Left lung (tissue), 10 donors: ENCODE measurements around the gene HEXA. TPM values are rescaled to one million over a fixed set of nuclear protein-coding genes. Genes with fewer than 3 reads are reported as not detected.

Source experiments
- ATAC-seq: fragments of 200-7000 bp; cut with Tn5 transposase; one replicate; pipeline ENCODE4 v1.9.1; 2020; ENCODE audit warnings: moderate library complexity
- DNase-seq, 4 donors: peaks; one replicate each; pipeline ENCODE4 v3.0.0-alpha.2; 2013 to 2020
- H3K27ac ChIP-seq, 2 donors: fragments of 200-600 bp; sonication (generic) in 1 of 2; one replicate each; pipeline versions ENCODE4 v1.5.0 to v1.8.0; 2020 to 2021
- H3K27me3 ChIP-seq, 2 donors: fragments of 200-600 bp; sonication (generic) in 1 of 2; one replicate each; pipeline versions ENCODE4 v1.5.0 to v1.8.0; 2020 to 2021
- H3K36me3 ChIP-seq, 2 donors: fragments of 200-600 bp; sonication (generic) in 1 of 2; one replicate each; pipeline versions ENCODE4 v1.5.0 to v1.8.0; 2020 to 2021
- H3K4me1 ChIP-seq, 2 donors: fragments of 200-600 bp; one replicate each; pipeline ENCODE4 v1.8.0; 2021
- H3K4me3 ChIP-seq, 2 donors: fragments of 200-600 bp; sonication (generic) in 1 of 2; one replicate each; pipeline versions ENCODE4 v1.5.0 to v1.8.0; 2020 to 2021; ENCODE audit warnings: mild to moderate bottlenecking in 1 of 2
- H3K9me3 ChIP-seq, 2 donors: fragments of 200-600 bp; sonication (generic) in 1 of 2; one replicate each; pipeline versions ENCODE4 v1.5.0 to v1.8.0; 2020 to 2021
- CTCF ChIP-seq, 2 donors: fragments of 200-600 bp; sonication (generic) in 1 of 2; IDR thresholded peaks; one replicate each; pipeline versions ENCODE4 v1.5.0 to v1.8.0; 2021; ENCODE audit warnings: antibody characterized with exemption in 2 of 2
- intact Hi-C, 2 donors: fragments of 100-400 bp; cut with DNase I; formaldehyde crosslinking; loops; one replicate each; pipeline versions ENCODE4 v1.11.2 to v1.14.2; 2022
- polyA plus RNA-seq, 6 donors: library from polyadenylated mRNA; unstranded; fragments of 120-200 nt; gene quantifications; one replicate each; pipeline ENCODE4 v1.2.1, GENCODE V29; 2013; ENCODE audit not compliant: insufficient read length in 6 of 6
- total RNA-seq, 2 donors: library from RNA; stranded (reverse); fragmentation: NEBNext Ultra II Directional; extraction: Animal tissue kit (Norgen Biotek cat#: 25700); gene quantifications; one replicate each; pipeline ENCODE4 v1.2.1, GENCODE V29; 2021
- donor health status: DM: no; HTN: yes; CAD: no.
- donor health status: DM: no; HTN: no; CAD: no.

HEXA gene
- total and polyA plus RNA-seq, 8 donors: 74.0 to 193 (median 90.3) TPM

- TF ChIP-seq CTCF (IDR thresholded peaks at IDR 0.05): no peak
- intact Hi-C loops: no loop called here
- no peak overlapping the region for H3K4me3 ChIP-seq
- no peaks in the 10 kb centered on the region for H3K27me3 ChIP-seq
- H3K9me3 ChIP-seq: no peaks in the 10 kb centered on the region
- peaks cover 0 to 34% of the 10 kb centered on the region in 2 donors for H3K36me3 ChIP-seq
- peaks cover 0 to 21% of the 10 kb centered on the region in 2 donors for H3K4me1 ChIP-seq
- H3K27ac ChIP-seq: peak overlapping the region in 1 of 2 donors; percentile 75
- no peak for ATAC-seq
- no peak for DNase-seq
Measured at GRCh38 chr15:72338148-72338547, 37.7 kb downstream of the HEXA start.

- no peak overlapping the region for H3K27ac ChIP-seq
- DNase-seq (no peak), ATAC-seq (no peak)
- peaks cover 0 to 19% of the 10 kb centered on the region in 2 donors for H3K36me3 ChIP-seq
- H3K4me1 ChIP-seq: peaks cover 0 to 17% of the 10 kb centered on the region in 2 donors
- intact Hi-C loops: no loop called here
- H3K9me3 ChIP-seq: no peaks in the 10 kb centered on the region
- no peak for TF ChIP-seq CTCF (IDR thresholded peaks at IDR 0.05)
- no peak overlapping the region for H3K4me3 ChIP-seq
- H3K27me3 ChIP-seq: no peaks in the 10 kb centered on the region
Measured at GRCh38 chr15:72334842-72335241, 41.0 kb downstream of the HEXA start.

- TF ChIP-seq CTCF (IDR thresholded peaks at IDR 0.05): no peak
- Histone ChIP-seq H3K27me3 (no peaks in the 10 kb centered on the region), H3K36me3 (peaks cover 0 to 20% of the 10 kb centered on the region in 2 donors), H3K4me1 (no peaks in the 10 kb centered on the region), H3K27ac (no peak overlapping the region), H3K4me3 (no peak overlapping the region), H3K9me3 (no peaks in the 10 kb centered on the region)
- DNase-seq (no peak), ATAC-seq (no peak)
- intact Hi-C loops: no loop called here
Measured at GRCh38 chr15:72331021-72331420, 44.8 kb downstream of the HEXA start.

- DNase-seq: no peak
- no peak for ATAC-seq
- Histone ChIP-seq H3K4me1 (peaks cover 0 to 12% of the 10 kb centered on the region in 2 donors), H3K9me3 (peaks cover 0 to 7% of the 10 kb centered on the region in 2 donors), H3K27me3 (no peaks in the 10 kb centered on the region), H3K4me3 (no peak overlapping the region), H3K27ac (no peak overlapping the region), H3K36me3 (peaks cover 0 to 17% of the 10 kb centered on the region in 2 donors)
- no peak for TF ChIP-seq CTCF (IDR thresholded peaks at IDR 0.05)
- intact Hi-C loops: no loop called here
Measured at GRCh38 chr15:72323752-72324151, 52.1 kb downstream of the HEXA start.

GRCh38 chr15:72319985-72320671 lies 55.7 kb downstream of the HEXA start, which contains the start of gene CELF6:
Gene CELF6 (minus strand): TSS chr15:72320157. CDS start chr15:72319874, 283 bp downstream.
- peak within 1 kb of the TSS; percentile 35 to 71 for H3K4me3 ChIP-seq
- H3K9me3 ChIP-seq: peaks cover 0 to 7% of the 10 kb centered on the region in 2 donors
- H3K36me3 ChIP-seq: no peaks in the 10 kb centered on the region
- no peaks in the 10 kb centered on the region for H3K27me3 ChIP-seq
- intact Hi-C loops: no loop called here
- TF ChIP-seq CTCF (IDR thresholded peaks at IDR 0.05): no peak
- ATAC-seq (peak; percentile 83), DNase-seq (peak; percentile 57 to 94 (median 88))
- peaks cover 0 to 12% of the 10 kb centered on the region in 2 donors for H3K4me1 ChIP-seq
- no peak within 1 kb of the TSS for H3K27ac ChIP-seq
